ENCODE data around the gene ALKBH6.
"Not testable (repeated sequence)": the region's sequence is repeated elsewhere in the genome, so short reads cannot be mapped to it uniquely, and the experiment has no call there.

The ALKBH6 gene

GRCh38 chr19:36014012-36014924 lies at the start of gene ALKBH6:
Gene ALKBH6, minus strand, starts transcription at chr19:36014213. Its CDS starts 816 bp downstream, at chr19:36013397.
- DNase-seq (ENCODE audit: low read depth in 3 of 3), result peak; percentile 96 to 100 (median 98)

- no peak for DNase-seq (ENCODE audit: low read depth in 3 of 3)
Measured at GRCh38 chr19:36061367-36061766, 47.4 kb upstream of the ALKBH6 start.

- DNase-seq (ENCODE audit: low read depth in 3 of 3), result no peak
Measured at GRCh38 chr19:36060430-36060829, 46.4 kb upstream of the ALKBH6 start.

- no peak for DNase-seq (ENCODE audit: low read depth in 3 of 3)
Measured at GRCh38 chr19:36059180-36059910, 45.3 kb upstream of the ALKBH6 start.

- no peak for DNase-seq (ENCODE audit: low read depth in 3 of 3)
Measured at GRCh38 chr19:36058481-36059179, 44.6 kb upstream of the ALKBH6 start.

DNA sequence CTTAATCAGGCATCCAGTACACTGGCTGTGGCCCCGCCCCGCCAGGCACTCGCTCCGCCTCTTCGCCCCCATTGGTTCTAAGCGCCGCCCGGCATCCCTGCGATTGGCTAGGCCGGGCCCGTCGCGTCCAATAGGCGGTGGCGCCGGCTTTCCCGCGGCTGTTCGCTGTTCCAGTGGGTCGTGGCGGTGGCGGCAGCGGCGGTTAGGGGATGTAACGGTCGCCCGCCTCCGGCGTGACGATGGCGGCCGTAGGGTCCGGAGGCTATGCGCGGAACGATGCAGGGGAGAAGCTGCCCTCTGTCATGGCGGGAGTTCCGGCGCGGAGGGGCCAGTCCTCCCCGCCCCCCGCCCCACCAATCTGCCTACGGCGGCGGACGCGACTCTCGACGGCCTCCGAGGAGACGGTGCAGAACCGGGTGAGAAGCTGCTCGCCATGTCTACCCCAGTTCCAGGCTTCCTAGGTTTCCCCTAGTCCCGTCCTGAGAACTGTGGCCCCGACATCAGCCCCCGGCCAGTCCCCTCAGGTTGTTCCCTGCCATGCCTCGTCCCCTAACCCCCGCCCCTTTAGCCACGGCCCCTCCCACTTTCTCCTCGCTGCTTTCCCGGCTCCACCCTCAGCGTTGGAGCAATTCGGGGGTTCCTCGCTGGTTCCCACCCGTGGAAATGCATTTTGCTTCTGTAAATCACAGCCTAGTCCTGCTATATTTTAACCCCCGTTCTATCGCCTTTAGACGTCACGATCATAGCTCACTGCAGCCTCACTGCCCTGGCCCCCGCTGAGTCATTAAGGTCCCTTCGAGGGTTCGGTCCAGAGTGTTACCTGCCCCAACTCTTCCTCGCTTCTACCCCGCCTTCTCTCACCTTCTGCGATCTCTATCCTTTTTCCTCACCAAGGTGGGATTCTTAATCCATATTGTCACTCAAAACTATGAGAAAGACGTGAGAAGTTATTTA lies 41.0 kb upstream of the ALKBH6 start, which contains the start of gene WDR62:
TSS of gene WDR62 (plus strand) at position 165 of the 954 bp plus-strand sequence. CDS start at position 240, 75 bp downstream.
- peak; percentile 90 to 91 (median 90) for DNase-seq (ENCODE audit: low read depth in 3 of 3)

GRCh38 chr19:36054119-36054732 lies 40.2 kb upstream of the ALKBH6 start, which contains the start of gene THAP8:
Gene THAP8, minus strand, starts transcription at chr19:36054285. Its CDS starts 68 bp downstream, at chr19:36054217.
- DNase-seq (ENCODE audit: low read depth in 3 of 3), result peak; percentile 99

GRCh38 chr19:36051637-36052036 lies 37.6 kb upstream of the ALKBH6 start:
- DNase-seq (ENCODE audit: low read depth in 3 of 3), result no peak

- DNase-seq (ENCODE audit: low read depth in 3 of 3), result no peak
Measured at GRCh38 chr19:36051236-36051635, 37.2 kb upstream of the ALKBH6 start.

GRCh38 chr19:36049080-36049698 lies 35.2 kb upstream of the ALKBH6 start:
- no peak for DNase-seq (ENCODE audit: low read depth in 3 of 3)

DNA sequence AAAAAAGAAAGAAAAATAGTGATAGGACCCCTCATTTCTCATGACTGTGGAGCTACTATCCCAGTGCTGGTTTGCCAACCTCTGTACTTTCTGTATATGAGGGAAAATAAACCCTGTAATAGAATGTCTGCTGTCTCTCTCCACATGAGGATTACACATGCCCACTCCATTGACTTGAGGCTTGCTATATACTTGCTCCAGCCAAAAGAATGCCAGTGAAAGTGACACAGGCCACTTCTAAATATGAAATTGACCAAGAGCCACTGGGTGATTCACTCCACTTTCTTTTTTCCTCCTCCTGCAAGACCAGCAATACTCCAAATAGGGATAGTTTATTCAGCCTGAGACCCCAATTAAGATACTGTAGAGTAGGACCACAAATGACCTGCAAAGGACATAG lies 33.8 kb upstream of the ALKBH6 start:
- DNase-seq (ENCODE audit: low read depth in 3 of 3), result no peak

- no peak for DNase-seq (ENCODE audit: low read depth in 3 of 3)
Measured at GRCh38 chr19:36046443-36047050, 32.5 kb upstream of the ALKBH6 start.

DNA sequence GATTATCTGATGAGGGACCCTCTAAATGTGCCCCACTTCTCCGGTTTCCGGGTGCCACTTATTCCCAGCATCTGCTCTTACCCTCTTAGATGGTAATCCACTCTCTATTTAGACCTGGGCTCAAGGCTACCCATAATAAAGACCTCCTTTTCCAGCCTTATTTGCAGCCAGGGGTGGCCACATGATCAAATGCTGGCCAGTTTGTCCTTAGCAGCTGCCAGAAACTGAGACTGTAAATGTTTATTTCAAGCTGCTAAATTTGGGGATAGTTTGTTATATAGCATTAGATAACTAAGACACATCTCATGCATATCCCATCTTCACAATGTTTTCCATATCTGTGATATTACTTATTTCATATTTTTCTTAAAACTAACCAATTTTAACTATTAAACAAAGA lies 29.9 kb upstream of the ALKBH6 start:
- DNase-seq (ENCODE audit: low read depth in 3 of 3), result no peak

GRCh38 chr19:36041831-36042230 lies 27.8 kb upstream of the ALKBH6 start:
- no peak for DNase-seq (ENCODE audit: low read depth in 3 of 3)

DNA sequence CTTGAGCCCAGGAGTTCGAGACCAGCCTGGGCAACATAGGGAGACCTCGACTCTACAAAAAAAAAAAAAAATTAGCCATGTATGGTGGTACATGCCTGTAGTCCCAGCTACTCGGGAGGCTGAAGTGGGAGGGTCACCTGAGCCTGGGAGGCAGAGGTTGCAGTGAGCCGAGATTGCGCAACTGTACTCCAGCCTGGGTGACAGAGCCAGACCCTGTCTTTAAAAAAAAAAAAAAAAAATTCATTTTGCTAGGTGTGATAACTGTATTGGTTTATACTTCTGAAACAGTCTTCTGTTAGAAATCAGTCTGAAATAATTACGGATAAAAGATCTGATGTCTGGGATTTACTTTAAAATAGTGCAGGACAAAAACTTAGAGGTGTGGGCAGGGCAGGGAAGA lies 27.1 kb upstream of the ALKBH6 start:
- DNase-seq (ENCODE audit: low read depth in 3 of 3), result not testable (repeated sequence)

DNA sequence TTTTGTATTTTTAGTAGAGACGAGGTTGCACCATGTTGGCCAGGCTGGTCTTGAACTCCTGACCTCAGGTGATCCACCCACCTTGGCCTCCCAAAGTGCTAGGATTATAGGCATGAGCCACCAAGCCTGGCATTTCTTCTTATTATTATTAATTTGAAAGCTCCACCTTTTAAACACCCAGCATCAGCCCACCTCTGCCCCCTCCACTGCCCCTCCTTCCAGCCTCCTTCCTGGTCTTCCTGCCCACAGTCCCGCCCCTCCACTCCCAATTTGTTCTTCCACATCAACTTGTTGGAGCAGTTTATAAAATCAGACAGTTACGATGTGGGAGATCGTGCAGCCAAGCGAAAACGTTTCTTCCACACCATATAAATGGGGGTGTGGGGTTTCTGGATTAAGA lies 26.5 kb upstream of the ALKBH6 start:
- no peak for DNase-seq (ENCODE audit: low read depth in 3 of 3)

- peak; percentile 10 to 31 (median 30) for DNase-seq (ENCODE audit: low read depth in 3 of 3)
Measured at GRCh38 chr19:36032251-36033104, 18.5 kb upstream of the ALKBH6 start, which contains the start of gene CLIP3. Gene CLIP3, minus strand, starts transcription at chr19:36032873. Its CDS starts 516 bp downstream, at chr19:36032357.

GRCh38 chr19:36031308-36031707 lies 17.3 kb upstream of the ALKBH6 start:
- DNase-seq (ENCODE audit: low read depth in 3 of 3), result no peak

Data from stimulated activated CD4-positive, alpha-beta T cell treated with anti-CD3 and anti-CD28 coated beads, TNF-alpha, amount 100 ng/mL, for 4 hours (primary cell).